HEK293 (cell line): Measurements from ENCODE around the gene ALMS1.

Experiments used
- CTCF ChIA-PET: fragments of 350-600 bp; formaldehyde crosslinking; extraction: SDS; loops from one replicate; lab custom pipeline; 2021; ENCODE audit warnings: antibody characterized with exemption; lab: Yijun Ruan, JAX
- POLR2A ChIA-PET: fragments of 300-600 bp; formaldehyde crosslinking; extraction: SDS; loops from one replicate; lab custom pipeline; 2020; ENCODE audit warnings: antibody characterized with exemption, inconsistent platforms; lab: Yijun Ruan, JAX
- H3K27ac ChIP-seq: fragments of 200-500 bp; sonication (Bioruptor generic); 2 replicates; pipeline ENCODE4 v1.5.1; 2014; ENCODE audit warnings: low read depth, low read length, control low read depth, inconsistent platforms; ENCODE audit errors: extremely low read depth
- H3K36me3 ChIP-seq, 2 experiments: fragments of 200-500 bp in 1 of 2; sonication (Bioruptor generic) in 1 of 2; 1 replicate in 1 of 2; 2 replicates in 1 of 2; pipeline ENCODE4 v1.5.1; 2014 to 2017; ENCODE audit warnings: inconsistent platforms in 2 of 2, low read length in 2 of 2; ENCODE audit not compliant: control insufficient read depth in 2 of 2, insufficient read depth in 1 of 2
- H3K4me1 ChIP-seq: fragments of 200-500 bp; sonication (Bioruptor generic); 2 replicates; pipeline ENCODE4 v1.5.1; 2014; ENCODE audit warnings: mild to moderate bottlenecking, low read length, inconsistent platforms; ENCODE audit not compliant: control insufficient read depth, insufficient read depth
- H3K4me3 ChIP-seq: 2 replicates; pipeline ENCODE4 v1.5.1; 2011; ENCODE audit warnings: low read depth, mild to moderate bottlenecking, control low read depth, low read length, moderate library complexity
- H3K9me3 ChIP-seq: fragments of 200-500 bp; sonication (Bioruptor generic); 2 replicates; pipeline ENCODE4 v1.5.1; 2014; ENCODE audit warnings: low read depth, low read length, inconsistent platforms; ENCODE audit not compliant: control insufficient read depth, insufficient read depth
- ATF2 ChIP-seq: fragments of 450-650 bp; formaldehyde crosslinking; IDR thresholded peaks from 2 replicates; pipeline ENCODE4 v1.5.1; 2016; ENCODE audit warnings: missing biosample characterization, missing genetic modification characterization, low read depth
- BCL11A ChIP-seq: fragments of 450-650 bp; formaldehyde crosslinking; IDR thresholded peaks from 2 replicates; pipeline ENCODE4 v1.5.1; 2016; ENCODE audit warnings: low read depth, missing biosample characterization, missing genetic modification characterization
- BCL6B ChIP-seq: fragments of 450-650 bp; formaldehyde crosslinking; IDR thresholded peaks from 2 replicates; pipeline ENCODE4 v1.5.1; 2017; ENCODE audit warnings: missing biosample characterization, missing genetic modification characterization
- FEZF1 ChIP-seq: fragments of 450-650 bp; formaldehyde crosslinking; IDR thresholded peaks from 2 replicates; pipeline ENCODE4 v1.5.1; 2016; ENCODE audit warnings: missing biosample characterization, missing genetic modification characterization
- HOXD13 ChIP-seq: sonication (generic); formaldehyde crosslinking; IDR thresholded peaks from 2 replicates; pipeline ENCODE4 v1.8.0; 2022; ENCODE audit warnings: missing genetic modification reagents, borderline replicate concordance
- KLF10 ChIP-seq: fragments of 450-650 bp; IDR thresholded peaks from 2 replicates; pipeline ENCODE4 v1.5.1; 2018; ENCODE audit warnings: missing biosample characterization, mild to moderate bottlenecking, missing genetic modification characterization
- KLF8 ChIP-seq: fragments of 450-650 bp; formaldehyde crosslinking; IDR thresholded peaks from 2 replicates; pipeline ENCODE4 v1.5.1; 2016; ENCODE audit warnings: missing biosample characterization, missing genetic modification characterization
- MZF1 ChIP-seq: fragments of 450-650 bp; formaldehyde crosslinking; IDR thresholded peaks from 2 replicates; pipeline ENCODE4 v1.5.1; 2017; ENCODE audit warnings: missing biosample characterization, missing genetic modification characterization, borderline replicate concordance
- RBAK ChIP-seq: fragments of 450-650 bp; formaldehyde crosslinking; IDR thresholded peaks from 2 replicates; pipeline ENCODE4 v1.5.1; 2016; ENCODE audit warnings: missing biosample characterization, missing genetic modification characterization
- SETDB1 ChIP-seq: IDR thresholded peaks from one replicate; pipeline ENCODE4 v1.6.1; 2017; ENCODE audit warnings: mild to moderate bottlenecking, low read length, moderate library complexity, mixed read lengths; ENCODE audit not compliant: insufficient read length
- SP7 ChIP-seq: fragments of 450-650 bp; formaldehyde crosslinking; IDR thresholded peaks from 2 replicates; pipeline ENCODE4 v1.5.1; 2016; ENCODE audit warnings: missing biosample characterization, missing genetic modification characterization
- ZFHX2 ChIP-seq: fragments of 450-650 bp; formaldehyde crosslinking; conservative IDR thresholded peaks from 2 replicates; pipeline ENCODE4 v1.5.1; 2016; ENCODE audit warnings: missing biosample characterization, missing genetic modification characterization
- ZFP41 ChIP-seq: fragments of 450-650 bp; formaldehyde crosslinking; IDR thresholded peaks from 2 replicates; pipeline ENCODE4 v1.5.1; 2016; ENCODE audit warnings: missing biosample characterization, missing genetic modification characterization, borderline replicate concordance
- ZIC2 ChIP-seq: fragments of 450-650 bp; formaldehyde crosslinking; IDR thresholded peaks from 2 replicates; pipeline ENCODE4 v1.5.1; 2016; ENCODE audit warnings: missing biosample characterization, missing genetic modification characterization
- ZNF112 ChIP-seq: fragments of 450-650 bp; formaldehyde crosslinking; IDR thresholded peaks from 2 replicates; pipeline ENCODE4 v1.5.0; 2017; ENCODE audit warnings: missing biosample characterization, missing genetic modification characterization
- ZNF140 ChIP-seq: fragments of 450-650 bp; formaldehyde crosslinking; IDR thresholded peaks from 2 replicates; pipeline ENCODE4 v1.5.1; 2016; ENCODE audit warnings: missing biosample characterization, missing genetic modification characterization
- ZNF146 ChIP-seq: fragments of 450-650 bp; formaldehyde crosslinking; IDR thresholded peaks from 2 replicates; pipeline ENCODE4 v1.5.1; 2016; ENCODE audit warnings: missing biosample characterization, missing genetic modification characterization
- ZNF211 ChIP-seq: fragments of 450-650 bp; formaldehyde crosslinking; IDR thresholded peaks from 2 replicates; pipeline ENCODE4 v1.5.1; 2016; ENCODE audit warnings: low read depth, missing biosample characterization, missing genetic modification characterization
- ZNF248 ChIP-seq: fragments of 450-650 bp; formaldehyde crosslinking; IDR thresholded peaks from 2 replicates; pipeline ENCODE4 v1.5.1; 2017; ENCODE audit warnings: missing biosample characterization, missing genetic modification characterization
- ZNF280D ChIP-seq: fragments of 450-650 bp; formaldehyde crosslinking; IDR thresholded peaks from 2 replicates; pipeline ENCODE4 v1.5.1; 2016; ENCODE audit warnings: missing biosample characterization, missing genetic modification characterization
- ZNF341 ChIP-seq: fragments of 450-650 bp; formaldehyde crosslinking; IDR thresholded peaks from 2 replicates; pipeline ENCODE4; 2016; ENCODE audit warnings: low read depth, missing biosample characterization, missing genetic modification characterization
- ZNF426 ChIP-seq: fragments of 450-650 bp; formaldehyde crosslinking; IDR thresholded peaks from 2 replicates; pipeline ENCODE4 v1.5.1; 2017; ENCODE audit warnings: missing biosample characterization, missing genetic modification characterization, mild to moderate bottlenecking, inconsistent platforms, moderate library complexity
- ZNF449 ChIP-seq: fragments of 450-650 bp; formaldehyde crosslinking; IDR thresholded peaks from 2 replicates; pipeline ENCODE4 v1.5.1; 2017; ENCODE audit warnings: missing biosample characterization, mild to moderate bottlenecking, missing genetic modification characterization, moderate library complexity
- ZNF626 ChIP-seq: fragments of 450-650 bp; sonication (Bioruptor Pico); formaldehyde crosslinking; IDR thresholded peaks from 2 replicates; pipeline ENCODE4 v1.5.1; 2018; ENCODE audit warnings: missing biosample characterization, missing genetic modification characterization, inconsistent platforms

The ALMS1 gene

GRCh38 chr2:73403237-73403636 is 17.6 kb downstream of the ALMS1 start:
- TF ChIP-seq SETDB1: peak; percentile 58
- TF ChIP-seq ZNF341: no peak
- TF ChIP-seq ZNF280D (tag by site-specific recombination): peak; percentile 60; the same call in 1 of the 2 replicates
- H3K4me3 ChIP-seq: no peak overlapping the region
- ChIA-PET CTCF (interaction anchor here (1.0 kb wide), 1 partner anchor 9 kb away, joined by 3 read pairs; no protein-coding TSS in a partner anchor), POLR2A (no interaction called here)
- H3K36me3 ChIP-seq: peaks cover 8 to 11% of the 10 kb centered on the region in 2 experiments
- no peaks in the 10 kb centered on the region for H3K4me1 ChIP-seq
- no peak overlapping the region for H3K27ac ChIP-seq
- no peaks in the 10 kb centered on the region; the same call in 1 of the 2 replicates for H3K9me3 ChIP-seq

GRCh38 chr2:73404409-73404808 is 18.8 kb downstream of the ALMS1 start:
- H3K4me1 ChIP-seq: no peaks in the 10 kb centered on the region
- H3K36me3 ChIP-seq: peaks cover 3 to 11% of the 10 kb centered on the region in 2 experiments
- H3K9me3 ChIP-seq: no peaks in the 10 kb centered on the region; the same call in 1 of the 2 replicates
- H3K27ac ChIP-seq: no peak overlapping the region
- ChIA-PET CTCF (no interaction called here), POLR2A (interaction anchor here (0.6 to 0.7 kb wide), 2 partner anchors 163 to 679 kb away, joined by 3 to 5 read pairs; no protein-coding TSS in a partner anchor)
- TF ChIP-seq ZFHX2 (tag by site-specific recombination) (no peak), ZNF146 (tag by site-specific recombination) (no peak), ZFP41 (no peak), ZNF626 (tag by site-specific recombination) (no peak), RBAK (tag by site-specific recombination) (no peak), BCL6B (tag by site-specific recombination) (no peak), KLF8 (tag by site-specific recombination) (no peak), ZNF140 (no peak), FEZF1 (tag by site-specific recombination) (no peak)
- no peak overlapping the region for H3K4me3 ChIP-seq

- Histone ChIP-seq H3K36me3 (peaks cover 3 to 5% of the 10 kb centered on the region in 2 experiments), H3K4me1 (no peaks in the 10 kb centered on the region), H3K4me3 (no peak overlapping the region), H3K27ac (no peak overlapping the region), H3K9me3 (no peaks in the 10 kb centered on the region; the same call in 1 of the 2 replicates)
- CTCF ChIA-PET: no interaction called here
- POLR2A ChIA-PET: no interaction called here
- no peak for TF ChIP-seq ZNF112 (tag by site-specific recombination)
- TF ChIP-seq BCL11A (tag by site-specific recombination): no peak
- TF ChIP-seq HOXD13 (CRISPR knock-in tag): no peak
- no peak for TF ChIP-seq MZF1 (tag by site-specific recombination)
- TF ChIP-seq ZNF211 (tag by site-specific recombination): no peak
- TF ChIP-seq ZNF248 (tag by site-specific recombination): no peak
- no peak for TF ChIP-seq ATF2 (tag by site-specific recombination)
- no peak for TF ChIP-seq ZNF449
- TF ChIP-seq SP7 (tag by site-specific recombination): no peak
- TF ChIP-seq KLF10: no peak
- TF ChIP-seq ZNF426 (tag by site-specific recombination): no peak
- no peak for TF ChIP-seq ZIC2 (tag by site-specific recombination)
These were observed 21.4 kb downstream of the ALMS1 start for GRCh38 chr2:73406996-73407395.
